ENCODE data around the gene ATG4B.

DNA sequence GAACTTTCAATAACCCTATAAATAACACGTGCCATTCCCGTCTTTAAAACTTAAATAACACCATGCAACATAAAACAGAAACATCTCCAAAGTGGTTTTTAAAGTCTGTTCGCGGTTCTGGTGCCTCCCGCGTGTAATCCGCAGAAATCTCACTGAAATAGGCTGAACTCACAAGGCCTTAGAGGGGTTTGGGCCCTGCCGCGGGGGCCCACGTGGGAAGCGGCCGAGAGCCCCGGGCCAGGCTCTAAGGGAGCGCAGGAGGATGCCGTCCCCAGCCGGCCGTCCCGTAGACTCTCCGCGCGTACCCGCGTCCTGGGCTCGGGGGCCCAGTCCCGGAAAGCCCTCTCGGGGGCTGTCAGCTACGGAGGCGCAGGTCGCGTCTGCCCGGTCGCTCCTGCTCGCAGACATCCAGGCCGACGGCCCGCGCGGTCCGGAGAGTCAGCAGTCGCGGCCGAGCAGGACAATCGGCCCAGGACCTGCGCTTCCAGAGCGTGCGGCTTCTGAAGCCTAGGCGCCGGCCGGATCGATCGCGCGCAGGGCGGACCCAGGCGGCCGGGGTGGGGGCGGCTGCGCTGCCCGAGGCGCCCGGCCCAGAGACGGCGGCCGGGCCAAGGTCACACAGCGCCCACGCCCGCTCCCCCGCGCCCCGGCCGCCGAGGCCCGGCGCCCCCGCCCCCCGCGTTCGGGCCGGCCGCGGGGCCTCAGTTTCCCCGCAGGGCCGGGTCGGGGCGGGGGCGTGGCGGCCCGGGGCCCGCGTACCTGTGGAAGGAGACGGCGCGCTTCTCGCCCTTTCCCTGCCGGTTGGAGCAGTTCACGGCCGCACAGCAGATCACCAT lies 1.1 kb upstream of the ATG4B start:
- TF ChIP-seq EZH2 (IDR thresholded peaks at IDR 0.05; ENCODE audit: insufficient read depth, poor library complexity, severe bottlenecking) = no peak
- no peak for TF ChIP-seq EZH2phosphoT487 (IDR thresholded peaks at IDR 0.05; ENCODE audit: insufficient read depth, low read depth)
